ENCODE measurements around the gene KHK.
A peak's percentile ranks its signal among the peaks of the same experiment; 100 is the strongest.

KHK gene

DNA sequence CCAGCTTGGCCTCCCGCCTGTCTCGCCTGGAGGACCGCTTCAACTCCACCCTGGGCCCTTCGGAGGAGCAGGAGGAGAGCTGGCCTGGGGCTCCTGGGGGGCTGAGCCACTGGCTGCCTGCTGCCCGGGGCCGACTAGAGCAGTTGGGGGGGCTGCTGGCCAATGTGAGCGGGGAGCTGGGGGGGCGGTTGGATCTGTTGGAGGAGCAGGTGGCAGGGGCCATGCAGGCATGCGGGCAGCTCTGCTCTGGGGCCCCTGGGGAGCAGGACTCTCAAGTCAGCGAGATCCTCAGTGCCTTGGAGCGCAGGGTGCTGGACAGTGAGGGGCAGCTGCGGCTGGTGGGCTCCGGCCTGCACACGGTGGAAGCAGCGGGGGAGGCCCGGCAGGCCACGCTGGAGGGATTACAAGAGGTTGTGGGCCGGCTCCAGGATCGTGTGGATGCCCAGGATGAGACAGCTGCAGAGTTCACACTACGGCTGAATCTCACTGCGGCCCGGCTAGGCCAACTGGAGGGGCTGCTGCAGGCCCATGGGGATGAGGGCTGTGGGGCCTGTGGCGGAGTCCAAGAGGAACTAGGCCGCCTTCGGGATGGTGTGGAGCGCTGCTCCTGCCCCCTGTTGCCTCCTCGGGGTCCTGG lies 3.7 kb upstream of the KHK start:
- DNase-seq: no peak

DNA sequence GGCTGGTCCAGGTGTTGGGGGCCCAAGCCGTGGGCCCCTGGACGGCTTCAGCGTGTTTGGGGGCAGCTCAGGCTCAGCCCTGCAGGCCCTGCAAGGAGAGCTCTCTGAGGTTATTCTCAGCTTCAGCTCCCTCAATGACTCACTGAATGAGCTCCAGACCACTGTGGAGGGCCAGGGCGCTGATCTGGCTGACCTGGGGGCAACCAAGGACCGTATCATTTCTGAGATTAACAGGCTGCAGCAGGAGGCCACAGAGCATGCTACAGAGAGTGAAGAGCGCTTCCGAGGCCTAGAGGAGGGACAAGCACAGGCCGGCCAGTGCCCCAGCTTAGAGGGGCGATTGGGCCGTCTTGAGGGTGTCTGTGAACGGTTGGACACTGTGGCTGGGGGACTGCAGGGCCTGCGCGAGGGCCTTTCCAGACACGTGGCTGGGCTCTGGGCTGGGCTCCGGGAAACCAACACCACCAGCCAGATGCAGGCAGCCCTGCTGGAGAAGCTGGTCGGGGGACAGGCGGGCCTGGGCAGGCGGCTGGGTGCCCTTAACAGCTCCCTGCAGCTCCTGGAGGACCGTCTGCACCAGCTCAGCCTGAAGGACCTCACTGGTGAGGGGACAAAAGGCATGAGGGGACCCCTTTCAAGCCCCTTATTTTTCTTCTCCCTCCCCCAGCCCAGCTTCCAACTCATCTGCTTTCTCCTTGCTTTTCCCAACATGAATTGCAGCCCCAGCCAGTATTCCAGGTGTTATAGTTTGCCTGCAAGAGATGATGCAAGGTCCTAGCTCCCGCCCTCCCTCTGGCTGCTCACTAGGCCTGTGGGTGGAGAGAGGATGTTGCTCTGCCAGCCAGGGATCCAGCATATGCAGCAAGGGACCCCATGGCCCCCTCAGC lies 2.9 kb upstream of the KHK start:
- DNase-seq: no peak

DNA sequence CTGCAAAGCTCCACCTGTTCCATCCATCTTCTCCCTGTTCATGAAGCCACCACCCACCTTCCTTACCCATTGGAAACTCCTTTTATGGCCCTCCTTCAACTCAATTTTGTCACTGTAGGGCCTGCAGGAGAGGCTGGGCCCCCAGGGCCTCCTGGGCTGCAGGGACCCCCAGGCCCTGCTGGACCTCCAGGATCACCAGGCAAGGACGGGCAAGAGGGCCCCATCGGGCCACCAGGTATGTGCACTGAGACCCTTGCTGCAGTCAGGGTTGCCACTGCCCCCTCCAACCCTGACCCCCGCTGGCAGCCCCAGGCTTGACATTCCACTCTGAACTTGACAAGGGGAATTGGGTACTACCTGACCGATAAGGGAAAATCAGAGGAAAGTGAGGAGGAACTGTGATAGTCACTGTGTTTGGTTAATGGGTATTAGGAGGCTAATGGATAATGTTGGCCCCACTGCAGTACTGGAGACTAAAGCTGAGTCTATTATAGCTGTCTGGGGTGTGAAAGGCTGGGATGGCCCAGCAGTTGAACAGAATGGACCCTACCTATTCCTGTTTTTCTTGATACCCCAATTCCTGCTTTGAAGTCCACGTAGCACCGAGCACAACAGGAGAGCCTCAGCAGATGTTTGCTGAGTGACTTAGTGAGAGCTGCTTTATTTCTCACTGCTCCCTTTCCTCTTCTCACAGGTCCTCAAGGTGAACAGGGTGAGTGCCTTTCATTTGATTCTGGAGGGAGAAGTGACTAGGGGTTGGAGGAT lies 2.1 kb upstream of the KHK start:
- DNase-seq: no peak

DNA sequence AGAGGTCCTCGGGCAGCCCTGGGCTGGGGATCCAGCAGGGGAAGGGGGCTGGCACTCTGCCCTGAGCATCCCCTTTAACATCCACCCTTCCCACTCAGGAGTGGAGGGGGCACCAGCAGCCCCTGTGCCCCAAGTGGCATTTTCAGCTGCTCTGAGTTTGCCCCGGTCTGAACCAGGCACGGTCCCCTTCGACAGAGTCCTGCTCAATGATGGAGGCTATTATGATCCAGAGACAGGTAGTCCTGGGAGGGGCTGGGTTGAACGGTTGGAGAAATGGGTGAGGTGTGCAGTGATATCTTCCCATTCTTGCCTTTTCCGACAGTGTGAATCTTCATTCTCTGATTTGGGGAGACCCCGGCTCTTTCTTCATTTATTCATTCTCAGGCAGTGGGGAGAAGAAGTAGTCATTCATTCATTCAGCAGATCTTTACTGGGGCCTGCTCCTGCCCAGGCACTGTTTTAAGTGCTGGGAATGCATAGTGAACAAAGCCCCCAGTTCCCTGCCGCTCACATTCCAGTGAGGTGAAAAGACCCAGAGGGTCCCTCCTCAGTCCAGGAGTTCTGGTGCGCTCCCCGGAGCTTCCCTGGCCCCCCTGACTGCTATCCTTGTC lies 1.4 kb upstream of the KHK start:
- peak; percentile 28 for DNase-seq

DNA sequence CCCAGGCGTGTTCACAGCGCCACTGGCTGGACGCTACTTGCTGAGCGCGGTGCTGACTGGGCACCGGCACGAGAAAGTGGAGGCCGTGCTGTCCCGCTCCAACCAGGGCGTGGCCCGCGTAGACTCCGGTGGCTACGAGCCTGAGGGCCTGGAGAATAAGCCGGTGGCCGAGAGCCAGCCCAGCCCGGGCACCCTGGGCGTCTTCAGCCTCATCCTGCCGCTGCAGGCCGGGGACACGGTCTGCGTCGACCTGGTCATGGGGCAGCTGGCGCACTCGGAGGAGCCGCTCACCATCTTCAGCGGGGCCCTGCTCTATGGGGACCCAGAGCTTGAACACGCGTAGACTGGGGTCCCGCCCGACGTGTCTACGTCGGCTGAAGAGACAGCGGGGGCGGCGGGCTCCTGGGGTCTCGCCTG lies 891 bp upstream of the KHK start:
- peak; percentile 69 for DNase-seq

DNA sequence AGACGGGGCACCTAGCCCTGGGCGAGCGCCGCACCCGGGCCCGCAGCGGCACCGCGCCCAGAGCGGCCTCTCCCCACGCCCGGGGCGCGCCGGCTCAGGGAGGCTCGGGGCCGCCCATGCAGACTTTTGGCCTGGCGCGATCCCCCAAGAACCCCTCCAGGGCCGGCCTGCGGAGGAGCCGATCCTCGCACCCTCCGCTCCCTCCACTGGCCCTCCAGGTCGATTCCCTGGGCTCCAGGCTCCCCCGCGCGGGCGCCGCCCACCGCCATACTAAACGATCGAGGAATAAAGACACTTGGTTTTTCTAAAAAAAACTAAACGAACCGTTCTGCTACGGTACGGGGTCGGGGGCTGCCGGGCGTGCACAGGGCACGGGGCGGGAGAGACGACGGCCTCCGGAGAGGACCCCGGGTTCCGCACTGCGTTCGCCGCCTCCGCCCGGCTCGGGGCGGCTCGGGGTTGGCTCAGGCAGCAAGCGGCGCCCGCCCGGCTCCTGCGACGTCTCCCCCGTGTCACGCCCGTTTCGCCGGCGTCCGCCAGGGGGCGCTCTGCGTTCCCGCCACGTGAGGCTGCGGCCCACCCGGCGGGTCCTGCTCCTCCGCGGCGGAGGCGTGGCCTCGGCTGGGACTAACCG lies 365 bp upstream of the KHK start:
- DNase-seq: peak; percentile 97

DNA sequence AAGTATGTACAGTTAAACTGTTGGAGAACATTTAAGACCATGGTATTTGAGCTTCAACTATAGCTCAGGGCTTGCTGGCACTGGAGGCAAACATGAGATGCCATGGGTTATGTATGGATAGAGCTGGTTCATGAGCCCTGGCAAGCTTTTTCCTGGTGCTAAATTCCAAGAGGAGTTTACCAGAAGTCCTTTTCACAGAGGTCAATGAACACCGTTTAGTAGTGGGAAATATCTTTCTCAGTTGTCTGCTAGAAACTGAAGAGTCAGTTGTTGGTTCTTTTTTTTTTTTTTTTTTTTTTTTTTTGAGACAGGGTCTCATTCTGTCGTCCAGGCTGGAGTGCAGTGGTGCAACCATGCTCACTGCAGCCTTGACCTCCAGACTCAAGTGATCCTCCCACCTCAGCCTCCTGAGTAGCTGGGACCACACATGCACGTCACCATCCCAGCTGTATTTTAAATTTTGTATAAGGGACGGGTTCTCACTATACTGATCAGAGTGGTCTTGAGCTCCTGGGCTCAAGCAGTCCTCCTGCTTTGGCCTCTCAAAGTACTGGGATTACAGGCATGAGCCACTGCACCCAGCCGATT lies 1.3 kb downstream of the KHK start:
- peak; percentile 13 for DNase-seq

DNA sequence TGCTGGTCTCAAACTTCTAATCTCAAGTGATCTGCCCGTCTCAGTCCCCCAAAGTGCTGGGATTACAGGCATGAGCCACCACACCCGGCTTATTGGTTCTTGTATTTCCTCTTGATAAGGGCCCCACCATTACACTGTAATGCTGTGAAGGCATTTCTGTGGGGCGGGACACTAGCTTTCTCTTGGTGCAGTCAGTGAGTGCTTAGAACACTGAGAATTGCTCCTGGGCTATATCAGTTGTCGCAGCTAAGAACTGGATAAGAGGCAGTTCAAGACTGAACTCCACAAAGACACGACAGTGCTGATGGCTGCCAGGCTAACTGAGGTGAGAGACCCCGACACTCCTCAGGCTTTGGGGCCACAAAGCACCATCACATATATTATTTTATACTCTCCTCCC lies 2.1 kb downstream of the KHK start:
- peak; percentile 12 for DNase-seq

DNA sequence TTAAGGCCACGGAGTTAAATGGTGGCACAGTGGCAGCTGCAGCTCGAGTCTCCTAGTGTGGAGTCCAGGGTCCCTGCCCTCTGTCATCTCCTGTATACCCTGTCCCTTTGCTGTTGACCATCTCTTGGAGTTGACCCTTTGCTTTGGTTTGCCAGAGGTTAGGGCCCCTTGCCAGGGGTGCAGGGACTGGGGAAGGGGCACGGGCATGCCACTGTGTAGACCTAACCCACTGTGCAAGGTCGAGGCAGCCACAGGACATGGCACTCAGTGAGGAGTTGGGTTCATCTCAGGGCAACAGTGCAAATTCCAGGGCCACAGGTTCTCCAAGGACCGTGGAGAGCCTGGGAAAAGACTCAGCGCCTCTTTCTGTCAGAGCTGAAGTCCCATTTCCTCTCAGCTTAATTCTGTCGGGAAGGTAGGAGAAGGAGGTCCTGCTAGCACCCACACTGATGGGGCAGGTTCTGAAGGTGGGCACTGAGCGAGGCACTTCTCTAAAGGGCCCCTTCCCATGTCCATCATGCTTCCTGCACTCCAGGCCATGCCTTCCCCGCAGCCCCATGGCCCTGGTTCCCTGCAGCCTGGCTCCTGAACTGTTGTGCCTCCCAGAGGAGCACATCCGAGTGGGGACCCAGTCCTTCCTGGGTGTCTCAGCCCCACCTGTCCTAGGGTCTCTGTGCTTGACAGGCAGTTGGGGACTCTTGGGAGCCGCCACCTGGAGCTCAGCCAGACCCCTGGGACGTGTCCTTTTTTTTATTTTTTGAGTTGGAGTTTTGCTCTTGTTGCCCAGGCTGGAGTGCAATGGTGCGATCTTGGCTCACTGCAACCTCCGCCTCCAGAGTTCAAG lies 2.8 kb downstream of the KHK start:
- peak; percentile 22 for DNase-seq

DNA sequence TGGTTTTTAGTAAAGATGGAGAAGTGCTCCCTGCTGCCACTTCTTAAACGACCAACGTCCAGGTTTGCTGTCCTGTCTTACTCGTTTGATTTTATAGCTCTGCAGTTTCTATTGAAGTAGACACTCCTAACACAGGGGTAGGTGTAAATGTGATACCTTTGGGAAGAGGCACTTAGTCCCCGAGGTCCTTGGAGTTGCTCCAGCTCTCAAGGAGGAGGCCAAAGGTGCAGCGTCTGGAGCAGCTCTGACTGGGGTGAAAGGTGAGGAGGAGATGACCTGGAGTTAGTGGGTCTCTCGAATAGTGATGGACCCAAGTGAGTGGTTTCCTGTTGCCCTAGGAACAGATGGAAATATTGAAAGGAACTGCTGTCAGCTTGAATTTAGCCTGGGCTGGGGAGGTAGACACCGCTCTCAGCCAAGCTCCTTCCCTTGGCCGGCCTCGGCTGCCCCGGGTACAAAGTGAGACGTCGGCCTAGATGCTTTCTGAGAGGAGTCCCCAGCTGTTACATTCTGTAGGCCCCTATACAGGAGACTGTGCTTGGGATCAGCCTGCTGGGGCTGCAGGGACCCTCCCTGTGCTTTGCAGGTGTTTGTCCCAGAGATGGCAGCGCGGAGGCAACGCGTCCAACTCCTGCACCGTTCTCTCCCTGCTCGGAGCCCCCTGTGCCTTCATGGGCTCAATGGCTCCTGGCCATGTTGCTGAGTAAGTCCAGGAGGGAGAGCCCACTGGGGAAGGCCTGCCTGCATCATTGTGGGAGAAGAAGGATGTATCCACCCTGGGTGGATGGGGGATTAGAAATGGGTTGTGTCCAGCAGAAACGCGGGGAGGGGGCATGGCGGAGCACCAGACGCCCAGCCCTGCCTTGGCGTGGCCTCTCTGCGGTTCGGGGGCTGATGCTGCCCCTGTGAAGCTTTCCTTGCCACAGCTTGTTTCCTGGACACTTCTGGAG lies 5.4 kb downstream of the KHK start:
- peak; percentile 13 for DNase-seq

DNA sequence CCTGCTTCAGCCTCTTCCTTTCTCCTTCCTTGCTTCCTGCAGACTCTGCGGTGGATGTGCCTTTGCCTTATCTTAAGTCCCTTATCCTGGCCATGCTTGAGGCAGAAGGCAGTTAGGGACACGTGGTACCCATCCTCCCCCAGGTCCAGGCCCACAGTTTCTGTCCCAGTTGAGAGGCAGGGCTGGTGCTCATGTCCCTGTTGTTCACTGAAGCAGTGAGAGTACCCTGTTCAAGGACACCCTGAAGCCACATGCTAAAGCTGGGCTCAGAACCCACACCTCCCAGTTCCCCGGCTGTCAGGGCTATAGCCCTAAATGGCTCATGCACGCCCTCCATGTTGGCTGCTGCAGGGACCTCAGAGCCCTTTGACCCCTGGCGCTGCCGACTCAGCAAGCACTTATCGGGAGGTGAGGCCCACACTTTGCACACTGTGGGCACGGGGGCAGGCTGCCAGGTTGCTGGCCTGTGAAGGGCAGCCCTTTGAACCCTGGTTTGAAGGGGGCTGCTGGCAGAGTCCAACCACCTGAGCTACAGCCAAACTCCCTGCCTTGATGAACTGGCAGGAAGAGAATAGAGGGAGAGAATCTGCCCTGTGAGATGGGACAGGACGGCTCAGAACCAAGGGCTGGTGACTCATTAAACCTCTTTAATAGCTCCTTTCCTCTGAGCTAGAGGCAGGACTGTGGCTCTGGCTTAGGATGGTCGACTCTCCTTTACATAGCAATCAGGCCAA lies 6.3 kb downstream of the KHK start:
- DNase-seq: peak; percentile 31

DNA sequence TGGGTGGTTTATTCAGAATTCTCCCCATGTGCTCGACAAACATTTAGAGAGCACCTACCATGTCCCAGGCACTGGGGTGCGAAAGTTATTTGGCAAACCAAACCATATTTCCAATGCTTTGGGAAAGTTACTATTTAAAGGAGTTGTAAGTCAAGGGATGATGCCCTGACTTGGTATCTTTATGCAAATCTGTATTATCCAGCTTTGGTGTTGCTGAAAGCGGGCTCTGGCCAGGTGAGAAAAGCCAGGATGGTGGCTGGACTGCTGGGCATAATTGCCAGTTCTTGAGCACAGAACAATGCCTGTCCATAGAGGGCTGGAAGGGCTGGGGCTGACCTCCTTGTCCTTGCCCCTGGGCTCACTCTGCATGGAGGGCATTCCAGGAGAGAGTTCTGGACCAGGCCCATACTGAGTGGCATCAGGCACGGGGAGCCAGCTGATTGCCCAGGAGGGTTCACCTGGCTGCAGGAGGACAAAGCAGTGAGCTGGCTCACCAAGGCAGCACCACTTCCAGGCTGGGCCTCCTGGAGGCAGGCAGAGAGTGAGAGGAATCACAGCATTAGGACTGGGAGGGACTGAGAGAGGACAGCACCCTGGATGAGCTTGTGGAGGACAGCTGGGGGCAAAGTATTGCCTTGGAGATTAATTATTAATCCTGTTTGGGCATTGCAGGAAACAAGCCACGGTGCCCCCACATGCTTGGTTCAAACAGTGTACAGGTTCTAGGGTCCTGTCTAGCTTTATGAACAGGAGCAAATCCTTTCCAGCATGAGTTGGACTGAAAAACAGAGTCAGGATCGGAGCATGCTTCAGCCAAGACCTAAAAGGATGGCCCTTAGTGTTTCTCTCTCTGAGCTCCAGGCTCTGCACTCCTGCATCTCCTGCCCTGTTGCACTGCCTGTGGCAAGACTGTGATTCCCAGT lies 7.1 kb downstream of the KHK start:
- DNase-seq: peak; percentile 3

DNA sequence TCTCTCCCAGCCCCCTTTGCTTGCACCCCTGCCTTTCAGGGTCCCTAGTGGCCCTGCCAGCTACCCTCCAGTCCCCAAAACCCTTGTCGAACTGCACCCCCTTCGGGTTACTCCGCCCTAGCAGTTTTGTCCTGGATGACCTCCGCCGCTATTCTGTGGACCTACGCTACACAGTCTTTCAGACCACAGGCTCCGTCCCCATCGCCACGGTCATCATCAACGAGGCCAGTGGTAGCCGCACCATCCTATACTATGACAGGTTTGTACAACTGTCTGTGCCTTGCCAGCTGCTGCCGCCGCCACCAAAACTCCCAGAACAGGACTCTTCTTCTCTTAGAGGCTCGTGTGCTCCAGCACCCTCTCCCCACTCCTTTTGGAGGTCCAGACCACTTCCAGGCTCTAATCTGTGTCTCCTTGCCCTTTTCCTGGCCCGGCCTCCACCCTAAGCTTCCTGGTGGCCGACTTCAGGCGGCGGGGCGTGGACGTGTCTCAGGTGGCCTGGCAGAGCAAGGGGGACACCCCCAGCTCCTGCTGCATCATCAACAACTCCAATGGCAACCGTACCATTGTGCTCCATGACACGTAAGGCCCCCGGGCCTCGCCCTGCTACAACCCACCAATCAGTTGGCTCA lies 7.9 kb downstream of the KHK start:
- peak; percentile 14 for DNase-seq

DNA sequence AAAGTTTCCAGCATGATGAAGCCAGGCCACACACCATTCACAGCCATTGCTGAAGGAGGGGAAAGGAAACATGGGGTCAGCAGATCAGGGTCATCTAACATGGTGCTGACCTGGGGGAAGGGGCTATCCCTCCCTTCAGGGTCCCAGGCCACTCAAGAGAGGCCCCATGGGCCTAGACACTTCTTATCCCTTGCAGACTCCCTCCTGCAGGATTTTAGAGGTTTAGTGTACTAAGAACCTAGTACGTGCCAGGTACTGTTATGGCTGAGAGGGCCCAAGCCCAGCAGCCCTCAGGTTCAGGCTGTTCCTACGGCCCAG lies 8.8 kb downstream of the KHK start:
- DNase-seq: no peak

DNA sequence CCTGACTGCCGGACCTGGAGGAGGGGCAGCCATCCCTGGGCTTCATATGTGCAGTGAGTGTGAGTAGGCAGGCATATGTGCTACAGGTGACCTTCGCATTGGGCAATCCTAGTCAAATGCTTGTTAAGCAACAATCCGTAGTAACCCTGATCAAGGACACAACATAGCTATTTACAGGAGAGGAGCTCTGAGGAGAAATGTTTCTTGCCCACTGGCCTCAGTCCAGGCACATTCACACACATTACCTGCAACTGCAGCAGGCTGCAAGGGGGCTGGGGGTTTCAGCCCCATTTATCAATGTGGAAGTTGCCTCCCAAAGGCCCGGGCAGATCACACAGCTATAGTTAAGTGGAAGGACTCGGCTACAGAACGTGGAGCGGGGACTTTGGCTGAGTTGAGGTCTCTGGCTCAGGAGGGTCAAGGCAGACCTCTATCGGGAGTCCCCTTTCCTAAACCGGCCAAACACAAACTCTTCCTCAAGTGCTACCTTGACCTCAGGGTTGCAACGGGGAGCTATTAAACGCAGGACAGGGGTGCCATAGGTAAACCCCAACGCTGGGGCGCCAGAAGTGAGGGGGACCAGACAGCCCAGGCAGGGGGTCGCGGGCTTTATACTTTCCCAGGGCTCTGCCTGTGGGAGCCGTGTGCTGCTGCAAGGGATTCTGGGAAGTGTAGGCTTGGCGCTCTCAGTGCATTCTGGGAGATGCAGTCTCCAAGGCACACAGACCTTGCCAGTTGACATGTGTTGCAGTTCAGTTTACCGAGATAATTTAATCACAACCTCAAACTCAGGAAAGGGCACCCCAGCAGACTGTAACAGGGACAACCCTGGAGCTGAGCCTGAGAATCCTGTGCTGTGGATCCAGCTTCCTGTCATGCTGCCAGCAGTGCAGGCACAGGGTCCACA lies 9.4 kb downstream of the KHK start:
- DNase-seq: no peak

DNA sequence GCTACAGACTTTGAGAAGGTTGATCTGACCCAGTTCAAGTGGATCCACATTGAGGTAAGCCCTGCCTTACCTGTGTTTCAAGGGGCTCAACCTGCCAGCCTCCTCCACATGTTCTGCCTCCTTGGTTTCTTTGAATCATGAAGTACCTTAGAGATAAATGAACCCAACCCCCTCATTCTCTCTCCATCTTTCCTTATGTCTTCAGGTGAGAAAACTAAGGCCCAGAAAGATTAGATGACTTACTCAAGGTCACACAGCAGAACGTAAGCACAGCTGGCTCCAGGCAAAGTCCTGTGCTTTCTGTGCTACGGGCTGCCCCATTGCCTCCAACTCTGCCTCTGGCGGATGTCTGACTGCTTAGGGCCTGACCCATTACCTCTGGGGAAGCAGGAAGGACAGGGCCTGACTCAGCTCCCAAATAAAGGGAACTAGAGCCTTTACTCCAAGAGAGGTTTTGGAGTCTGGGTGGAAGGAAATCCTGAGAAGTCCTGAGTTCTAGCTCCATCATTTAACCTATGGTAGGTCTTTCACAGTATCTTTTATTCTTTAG lies 10.3 kb downstream of the KHK start:
- no peak for DNase-seq

DNA sequence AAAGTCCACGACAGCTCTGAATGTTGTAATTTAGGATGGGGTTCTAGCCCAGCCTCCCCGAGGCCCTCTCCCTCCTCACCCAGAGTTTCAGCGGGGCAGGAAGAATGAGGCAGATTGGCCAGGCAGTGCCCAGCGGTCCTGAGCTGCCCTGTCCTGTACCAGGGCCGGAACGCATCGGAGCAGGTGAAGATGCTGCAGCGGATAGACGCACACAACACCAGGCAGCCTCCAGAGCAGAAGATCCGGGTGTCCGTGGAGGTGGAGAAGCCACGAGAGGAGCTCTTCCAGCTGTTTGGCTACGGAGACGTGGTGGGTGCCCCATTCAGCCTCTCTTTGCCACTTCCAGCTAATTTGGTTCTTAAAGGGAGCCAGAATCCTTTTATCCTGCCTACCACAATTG lies 10.8 kb downstream of the KHK start:
- no peak for DNase-seq

Data from left hindlimb (tissue), 1 donor.